Measurements from ENCODE around the gene ATG4B. TPM values are rescaled to one million over a fixed set of nuclear protein-coding genes. Genes with fewer than 3 reads are reported as not detected.
A peak's percentile ranks its signal among the peaks of the same experiment; 100 is the strongest.

Gene ATG4B
- total RNA-seq, 1 donor from 2014 or later, result 83.2 TPM

GRCh38 chr2:241632478-241633325 is 4.8 kb upstream of the ATG4B start:
- H3K9me3 ChIP-seq (ENCODE audit: insufficient read depth, low read depth, low read length), result no peaks in the 10 kb centered on the region
- H4K20me1 ChIP-seq (ENCODE audit: insufficient read depth, low read length), result peaks cover 75% of the 10 kb centered on the region
- H3K79me2 ChIP-seq (ENCODE audit: insufficient read depth, low read length), result peaks cover 89% of the 10 kb centered on the region
- no peak overlapping the region for H3K4me3 ChIP-seq (ENCODE audit: insufficient read depth, low read depth, low read length)
- peak overlapping the region; percentile 18 for H3K27ac Mint-ChIP-seq (ENCODE audit: unreplicated experiment)
- no peak overlapping the region for H3K9ac ChIP-seq (ENCODE audit: low read length)
- TF ChIP-seq CTCF (IDR thresholded peaks at IDR 0.05; ENCODE audit: insufficient read depth, low read depth, low read length), result no peak
- TF ChIP-seq EZH2 (IDR thresholded peaks at IDR 0.05; ENCODE audit: insufficient read depth, low read length), result no peak
- no peaks in the 10 kb centered on the region for H3K27me3 Mint-ChIP-seq (ENCODE audit: low read depth, unreplicated experiment)
- no peak for DNase-seq (ENCODE audit: low read depth)
- peaks cover 8% of the 10 kb centered on the region for H3K4me1 Mint-ChIP-seq (ENCODE audit: low read depth, unreplicated experiment)
- H2AFZ ChIP-seq (ENCODE audit: low read depth, low read length), result no peak overlapping the region
- no peaks in the 10 kb centered on the region for H3K9me3 Mint-ChIP-seq (ENCODE audit: unreplicated experiment)
- H3K27ac ChIP-seq (ENCODE audit: low read depth, low read length), result no peak overlapping the region
- H3K4me2 ChIP-seq (ENCODE audit: low read length), result no peak overlapping the region
- H3K36me3 ChIP-seq (ENCODE audit: insufficient read depth, low read length), result peaks cover 14% of the 10 kb centered on the region
- H3K36me3 Mint-ChIP-seq (ENCODE audit: low read depth, unreplicated experiment), result peaks cover 21% of the 10 kb centered on the region
- H3K27me3 ChIP-seq (ENCODE audit: insufficient read depth, low read length), result no peaks in the 10 kb centered on the region
- no peak for FAIRE-seq
- H3K4me3 Mint-ChIP-seq (ENCODE audit: unreplicated experiment), result peak overlapping the region; percentile 27
- peaks cover 6% of the 10 kb centered on the region for H3K4me1 ChIP-seq (ENCODE audit: insufficient read depth, low read length)

GRCh38 chr2:241633561-241633960 is 3.9 kb upstream of the ATG4B start:
- no peak overlapping the region for H3K4me3 ChIP-seq (ENCODE audit: insufficient read depth, low read depth, low read length)
- TF ChIP-seq EZH2 (IDR thresholded peaks at IDR 0.05; ENCODE audit: insufficient read depth, low read length) (no peak), CTCF (IDR thresholded peaks at IDR 0.05; ENCODE audit: insufficient read depth, low read depth, low read length) (no peak)
- H3K36me3 Mint-ChIP-seq (ENCODE audit: low read depth, unreplicated experiment), result peaks cover 17% of the 10 kb centered on the region
- H3K4me1 ChIP-seq (ENCODE audit: insufficient read depth, low read length), result peaks cover 9% of the 10 kb centered on the region
- H3K27me3 Mint-ChIP-seq (ENCODE audit: low read depth, unreplicated experiment), result no peaks in the 10 kb centered on the region
- H3K9ac ChIP-seq (ENCODE audit: low read length), result no peak overlapping the region
- no peak overlapping the region for H3K27ac Mint-ChIP-seq (ENCODE audit: unreplicated experiment)
- no peaks in the 10 kb centered on the region for H3K9me3 Mint-ChIP-seq (ENCODE audit: unreplicated experiment)
- no peak overlapping the region for H3K4me2 ChIP-seq (ENCODE audit: low read length)
- H3K27ac ChIP-seq (ENCODE audit: low read depth, low read length), result no peak overlapping the region
- H4K20me1 ChIP-seq (ENCODE audit: insufficient read depth, low read length), result peaks cover 73% of the 10 kb centered on the region
- FAIRE-seq (no peak), DNase-seq (ENCODE audit: low read depth) (no peak)
- no peaks in the 10 kb centered on the region for H3K9me3 ChIP-seq (ENCODE audit: insufficient read depth, low read depth, low read length)
- H3K36me3 ChIP-seq (ENCODE audit: insufficient read depth, low read length), result peaks cover 14% of the 10 kb centered on the region
- no peak overlapping the region for H2AFZ ChIP-seq (ENCODE audit: low read depth, low read length)
- H3K4me3 Mint-ChIP-seq (ENCODE audit: unreplicated experiment), result no peak overlapping the region
- peaks cover 9% of the 10 kb centered on the region for H3K4me1 Mint-ChIP-seq (ENCODE audit: low read depth, unreplicated experiment)
- H3K79me2 ChIP-seq (ENCODE audit: insufficient read depth, low read length), result peaks cover 89% of the 10 kb centered on the region
- H3K27me3 ChIP-seq (ENCODE audit: insufficient read depth, low read length), result no peaks in the 10 kb centered on the region

- peaks cover 74% of the 10 kb centered on the region for H4K20me1 ChIP-seq (ENCODE audit: insufficient read depth, low read length)
- Mint-ChIP-seq H3K4me1 (ENCODE audit: low read depth, unreplicated experiment) (peaks cover 25% of the 10 kb centered on the region), H3K27me3 (ENCODE audit: low read depth, unreplicated experiment) (no peaks in the 10 kb centered on the region), H3K9me3 (ENCODE audit: unreplicated experiment) (no peaks in the 10 kb centered on the region), H3K36me3 (ENCODE audit: low read depth, unreplicated experiment) (peaks cover 23% of the 10 kb centered on the region), H3K4me3 (ENCODE audit: unreplicated experiment) (peak overlapping the region; percentile 90), H3K27ac (ENCODE audit: unreplicated experiment) (peak overlapping the region; percentile 62)
- H3K9ac ChIP-seq (ENCODE audit: low read length), result peak overlapping the region; percentile 96
- peaks cover 8% of the 10 kb centered on the region for H3K4me1 ChIP-seq (ENCODE audit: insufficient read depth, low read length)
- H3K27ac ChIP-seq (ENCODE audit: low read depth, low read length), result peak overlapping the region; percentile 60
- H3K4me3 ChIP-seq (ENCODE audit: insufficient read depth, low read depth, low read length), result peak overlapping the region; percentile 63
- no peak for FAIRE-seq
- no peaks in the 10 kb centered on the region for H3K27me3 ChIP-seq (ENCODE audit: insufficient read depth, low read length)
- H3K36me3 ChIP-seq (ENCODE audit: insufficient read depth, low read length), result peaks cover 14% of the 10 kb centered on the region
- TF ChIP-seq EZH2 (IDR thresholded peaks at IDR 0.05; ENCODE audit: insufficient read depth, low read length), result no peak
- no peak for TF ChIP-seq CTCF (IDR thresholded peaks at IDR 0.05; ENCODE audit: insufficient read depth, low read depth, low read length)
- H3K4me2 ChIP-seq (ENCODE audit: low read length), result peak overlapping the region; percentile 87
- no peak for DNase-seq (ENCODE audit: low read depth)
- H2AFZ ChIP-seq (ENCODE audit: low read depth, low read length), result no peak overlapping the region
- H3K9me3 ChIP-seq (ENCODE audit: insufficient read depth, low read depth, low read length), result no peaks in the 10 kb centered on the region
- peaks cover 92% of the 10 kb centered on the region for H3K79me2 ChIP-seq (ENCODE audit: insufficient read depth, low read length)
Observed at GRCh38 chr2:241635756-241636155, 1.7 kb upstream of the ATG4B start.
